Motor neuron (in vitro differentiated cells): ENCODE measurements around the gene GOLM1. TPM values are rescaled to one million over a fixed set of nuclear protein-coding genes. Genes with fewer than 3 reads are reported as not detected.

Source experiments
- ATAC-seq, 8 experiments: fragments of 200-7000 bp; cut with Tn5 transposase; replicated peaks in 6 of 8; 2 replicates each; pipeline ENCODE4 v1.8.0; 2021; ENCODE audit warnings: mild to moderate bottlenecking in 8 of 8, moderate library complexity in 8 of 8
- H3K27ac ChIP-seq, 2 donors: fragments of 250-450 bp; sonication (Bioruptor Pico); 2 replicates each; pipeline ENCODE4 v1.9.0; 2021; ENCODE audit warnings: antibody characterized with exemption in 2 of 2, mild to moderate bottlenecking in 2 of 2, moderate library complexity in 1 of 2
- H3K4me1 ChIP-seq, 2 donors: fragments of 250-450 bp; sonication (Bioruptor Pico); replicated peaks in 1 of 2; 2 replicates each; pipeline ENCODE4 v1.6.1; 2021; ENCODE audit warnings: antibody characterized with exemption in 2 of 2, mild to moderate bottlenecking in 2 of 2, moderate library complexity in 1 of 2
- H3K4me3 ChIP-seq, 5 donors: fragments of 250-450 bp; sonication (Bioruptor Pico); 2 replicates each; pipeline ENCODE4 v1.9.0; 2021; ENCODE audit warnings: antibody characterized with exemption in 5 of 5, mild to moderate bottlenecking in 5 of 5, moderate library complexity in 4 of 5
- WGBS, 10 experiments: fragments of 450-650 bp; shearing (Covaris generic); methylation state at CpG; one replicate each; pipeline ENCODE4 v1.0.0; 2022; 5-methylcytosine and 5-hydroxymethylcytosine counted together
- in situ Hi-C, 9 experiments: fragments of 400-800 bp; cut with MboI; loops; one replicate each; pipeline ENCODE4 v1.15.0; 2021; ENCODE audit warnings: low sequenced_read_pairs in 9 of 9, low pct_unique_long_range_greater_than_20kb in 2 of 9; ENCODE audit not compliant: unreplicated experiment in 9 of 9
- total RNA-seq, 8 experiments: library from RNA; unstranded; fragments of 300-600 nt; gene quantifications; 2 replicates each; pipeline versions ENCODE4 v1.2.3 to v1.2.4, GENCODE V29; 2022

The GOLM1 gene
- total RNA-seq, 8 experiments from 2014 or later: 32.9 to 389 (median 58.4) TPM

DNA sequence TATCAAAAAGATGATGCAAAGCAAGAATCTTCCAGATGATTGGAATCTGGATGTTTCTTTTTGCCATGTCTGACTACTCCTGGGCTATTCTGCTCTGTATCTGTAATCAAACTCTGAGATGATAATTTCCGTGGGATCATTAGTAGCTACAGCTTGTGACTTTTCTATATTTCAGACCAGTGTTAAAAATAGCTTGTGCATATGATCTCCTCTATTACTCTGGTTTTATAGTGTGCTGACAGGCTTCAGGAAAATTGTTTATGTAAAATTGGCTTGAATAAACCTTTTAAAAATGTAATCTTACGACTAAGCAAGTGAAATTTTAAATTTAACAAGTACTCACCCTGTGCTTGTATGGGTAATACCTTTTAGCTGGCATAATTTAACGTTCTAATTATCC, 118.0 kb downstream of the GOLM1 start:
- 14 to 100% (median 81%) methylated on average over 1 to 3 of the region's 3 CpGs; no CpG with 5 or more reads in 1 of the 10 experiments for WGBS, 10 experiments
- peaks cover 0 to 10% of the 10 kb centered on the region in 2 donors for H3K4me1 ChIP-seq
- peak in 2 of 8 experiments; percentile 69 to 80 for ATAC-seq
- H3K27ac ChIP-seq: no peak overlapping the region
- H3K4me3 ChIP-seq: no peak overlapping the region
- in situ Hi-C loops: no loop called here

DNA sequence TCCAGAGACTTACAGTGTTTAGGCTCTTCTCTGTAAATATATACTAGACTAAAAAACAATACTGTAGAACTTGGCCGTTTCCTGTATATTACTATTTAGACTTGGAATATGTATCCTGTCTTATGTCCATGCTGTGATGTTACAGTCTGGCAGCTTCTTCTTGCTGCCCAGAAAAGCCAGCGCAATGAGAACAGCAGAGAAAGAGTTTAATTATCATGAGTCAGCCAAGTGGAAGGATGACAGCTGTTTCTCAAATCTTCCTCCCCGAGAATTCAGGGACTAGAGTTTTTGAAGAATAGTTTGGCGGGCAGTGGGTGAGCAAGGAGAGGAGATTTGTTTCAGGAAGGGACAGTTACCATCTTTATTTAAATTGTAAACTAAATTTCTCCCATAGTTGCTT, 120.9 kb downstream of the GOLM1 start:
- in situ Hi-C loops: no loop called here
- peak in 2 of 8 experiments; percentile 30 to 56 for ATAC-seq
- Histone ChIP-seq H3K27ac (no peak overlapping the region), H3K4me1 (peaks cover 0 to 10% of the 10 kb centered on the region in 2 donors), H3K4me3 (no peak overlapping the region)
- WGBS, 10 experiments: 38 to 100% (median 74%) methylated on average over 2 to 4 of the region's 4 CpGs; no CpG with 5 or more reads in 2 of the 10 experiments

Other genes starting within 250 kb of the GOLM1 start
- gene NAA35, start 158.4 kb downstream of the GOLM1 start, total RNA-seq: 10 to 100 TPM; 14.8 to 38.7 (median 30.3) TPM
- gene C9orf153, start 160.1 kb upstream of the GOLM1 start, total RNA-seq: 1 to 10 TPM in 2 of 8 experiments, under 1 TPM in 5, not detected in 1; 0.18 to 1.4 (median 0.49) TPM
- 10 to 100 TPM; 37.8 to 80.7 (median 63.1) TPM for gene ISCA1, start 183.0 kb upstream of the GOLM1 start, total RNA-seq